HuH-7 (cell line): Measurements from ENCODE around the gene PCDHGB2.
"Not testable (repeated sequence)": the region's sequence is repeated elsewhere in the genome, so short reads cannot be mapped to it uniquely, and the experiment has no call there.

Source experiments
- DNase-seq: peaks from one replicate; pipeline ENCODE4 v3.0.0; 2011; ENCODE audit warnings: low spot score

The PCDHGB2 gene

DNA sequence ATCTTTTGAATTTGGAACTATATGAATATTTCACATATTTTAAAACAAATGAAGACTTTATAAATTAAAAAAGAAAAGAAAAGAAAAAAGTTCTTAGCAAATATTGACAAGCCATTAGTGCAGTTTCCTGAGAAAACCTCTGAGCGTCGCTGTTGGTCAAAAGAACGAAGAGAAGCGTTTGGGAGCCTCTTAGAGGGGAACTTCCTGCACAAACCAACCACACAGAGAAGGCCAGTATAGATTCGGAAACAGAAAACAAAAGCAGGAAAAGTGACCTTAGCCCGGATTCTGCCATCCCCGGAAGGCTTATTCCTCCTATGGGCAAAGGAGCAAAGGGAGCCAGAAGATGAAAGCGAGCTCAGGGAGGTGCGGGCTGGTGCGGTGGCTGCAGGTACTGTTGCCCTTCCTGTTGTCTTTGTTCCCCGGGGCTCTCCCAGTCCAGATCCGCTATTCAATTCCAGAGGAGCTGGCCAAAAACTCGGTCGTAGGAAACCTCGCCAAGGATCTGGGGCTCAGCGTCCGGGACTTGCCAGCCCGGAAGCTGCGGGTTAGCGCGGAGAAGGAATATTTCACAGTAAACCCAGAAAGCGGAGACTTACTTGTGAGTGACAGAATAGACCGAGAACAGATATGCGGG, at the start of gene PCDHGB2:
Gene PCDHGB2 (plus strand): TSS at position 205 of the 637 bp plus-strand sequence. CDS start 142 bp downstream, at position 347.
- peak; percentile 44 for DNase-seq

DNA sequence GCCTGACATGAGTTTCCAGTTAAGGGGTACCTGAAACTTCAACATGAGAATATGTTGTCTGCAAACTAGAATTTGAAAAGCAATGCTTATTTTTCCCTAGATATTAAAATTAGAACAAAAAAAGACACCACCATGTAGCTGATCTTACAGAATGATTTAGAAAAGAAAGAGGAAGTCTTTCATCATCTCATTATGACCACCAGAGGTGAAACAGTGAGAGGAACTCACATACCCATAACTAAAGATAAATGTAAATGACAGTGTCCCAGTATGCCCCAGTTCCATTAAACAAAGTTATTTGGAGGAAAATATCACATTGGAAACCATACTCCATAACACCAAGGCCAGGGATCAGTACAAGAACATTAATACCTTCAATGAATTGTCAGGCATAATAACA, 46.1 kb upstream of the PCDHGB2 start:
- DNase-seq: no peak

DNA sequence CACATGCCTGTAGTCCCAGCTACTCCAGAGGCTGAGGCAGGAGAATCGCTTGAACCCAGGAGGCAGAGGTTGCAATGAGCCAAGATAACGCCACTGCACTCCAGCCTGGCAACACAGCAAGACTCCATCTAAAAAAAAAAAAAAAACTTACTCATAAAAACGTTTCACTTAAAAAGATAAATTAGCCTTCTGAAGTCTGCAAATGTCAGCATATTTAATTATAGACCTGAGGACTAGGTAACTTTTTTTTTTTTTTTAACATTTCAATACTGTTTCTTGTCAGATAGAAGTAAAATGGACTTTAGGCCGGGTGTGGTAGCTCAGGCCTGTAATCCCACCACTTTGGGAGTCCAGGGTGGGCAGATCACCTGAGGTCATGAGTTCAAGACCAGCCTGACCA, 42.8 kb upstream of the PCDHGB2 start:
- DNase-seq: not testable (repeated sequence)

DNA sequence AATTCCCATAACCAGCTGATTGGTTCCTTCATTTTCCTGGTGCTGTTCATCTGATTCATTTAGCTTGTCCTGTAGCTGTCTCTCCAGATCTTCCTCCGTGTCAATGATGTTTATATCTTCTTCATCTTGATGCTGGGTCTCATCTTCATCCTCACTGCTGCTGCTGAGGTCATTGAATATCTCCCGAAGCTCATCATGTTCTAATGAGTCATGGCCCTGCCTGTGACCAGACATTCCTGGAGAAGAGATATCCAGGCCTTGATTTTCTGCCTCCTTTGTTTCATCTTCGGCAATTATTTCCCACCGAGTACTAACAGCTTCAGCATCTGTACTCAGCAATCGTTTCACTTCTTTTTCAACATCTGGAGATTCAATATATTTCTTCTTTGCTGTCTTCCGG, 40.6 kb upstream of the PCDHGB2 start:
- no peak for DNase-seq

DNA sequence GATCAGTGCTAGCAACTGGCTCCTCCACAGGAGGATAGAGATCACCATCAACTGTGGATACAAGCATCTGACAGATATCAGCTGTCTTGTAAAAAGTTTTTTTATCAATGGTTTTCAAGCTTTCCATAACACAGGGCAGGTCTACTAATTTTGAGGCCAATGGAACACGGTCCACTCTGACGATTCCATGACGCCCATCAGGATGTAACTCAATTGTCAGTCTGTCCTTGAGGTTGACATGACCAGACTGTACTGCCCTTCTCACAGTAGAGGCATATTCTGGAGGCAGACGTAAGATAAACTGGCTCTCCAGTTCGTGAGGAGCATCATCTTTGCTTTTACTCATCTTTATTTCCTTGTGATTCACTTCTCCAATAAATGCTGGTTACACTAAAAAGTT, 40.1 kb upstream of the PCDHGB2 start:
- DNase-seq: no peak

DNA sequence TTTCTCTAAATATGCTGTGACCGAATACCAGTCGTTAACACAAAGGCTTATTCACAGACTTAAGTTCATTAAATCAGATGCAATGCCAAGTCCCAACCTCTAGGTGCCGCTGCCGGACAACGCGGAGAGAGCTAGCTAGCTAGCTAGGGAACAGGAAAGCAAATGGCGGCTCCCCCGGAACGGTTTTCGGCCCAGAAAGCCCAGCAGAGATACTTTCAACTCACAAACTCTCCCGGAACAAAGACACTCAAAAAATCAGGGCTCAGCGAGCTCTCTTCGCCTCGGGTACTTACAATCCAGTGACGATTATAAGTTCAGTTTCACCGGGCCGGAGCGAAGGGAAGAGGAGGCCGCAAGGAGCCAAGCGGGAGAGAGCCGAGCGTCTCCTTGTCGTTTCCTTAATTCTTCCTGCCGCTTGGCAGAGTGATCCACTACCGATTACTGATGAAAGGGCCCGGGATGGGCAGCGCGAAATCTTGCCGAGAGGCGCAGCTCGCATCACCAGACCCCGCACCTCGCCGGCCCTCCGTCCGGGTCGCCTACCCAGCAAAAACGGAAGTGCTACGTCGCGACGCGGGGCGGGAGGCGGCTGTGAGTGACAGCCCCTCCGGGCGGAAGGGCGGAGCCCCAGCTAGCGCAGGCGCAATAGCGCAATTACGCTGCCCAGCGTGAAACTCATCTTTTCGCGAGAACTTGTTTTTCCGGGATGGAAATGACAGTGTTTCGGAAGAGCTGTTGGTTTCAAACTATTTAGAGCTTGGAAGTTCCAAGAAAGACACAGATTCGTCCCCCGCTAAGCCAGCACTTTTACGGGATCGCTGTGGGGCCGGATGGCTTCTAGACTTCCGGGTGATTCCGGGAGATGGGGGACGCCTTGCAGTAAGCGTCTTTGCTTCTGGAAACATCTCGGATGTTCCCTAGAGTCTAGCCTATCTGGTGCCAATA, 39.3 kb upstream of the PCDHGB2 start, which contains the start of gene TAF7:
Gene TAF7 (minus strand): TSS at position 560 of the 945 bp plus-strand sequence. CDS start 740 bp downstream, outside the sequence.
- DNase-seq: peak; percentile 83

DNA sequence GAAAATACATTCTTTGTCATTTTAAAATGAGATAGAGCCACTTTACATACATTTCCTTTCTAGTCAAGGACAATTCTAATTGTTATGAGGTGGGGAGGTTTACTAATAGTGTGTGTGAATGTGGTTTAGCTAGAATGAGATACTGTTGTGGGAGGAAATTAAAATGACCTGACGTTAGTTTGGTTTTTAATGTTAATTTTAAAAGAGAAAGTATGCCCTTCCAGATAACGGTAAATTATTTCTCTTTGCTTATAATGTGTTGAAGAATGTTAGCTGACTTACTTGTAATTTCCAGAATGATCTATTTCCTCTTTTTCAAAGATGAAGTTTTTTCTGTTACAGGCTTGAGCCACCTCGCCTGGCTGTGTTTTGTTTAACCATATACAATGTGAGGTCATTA, 37.5 kb upstream of the PCDHGB2 start:
- no peak for DNase-seq

DNA sequence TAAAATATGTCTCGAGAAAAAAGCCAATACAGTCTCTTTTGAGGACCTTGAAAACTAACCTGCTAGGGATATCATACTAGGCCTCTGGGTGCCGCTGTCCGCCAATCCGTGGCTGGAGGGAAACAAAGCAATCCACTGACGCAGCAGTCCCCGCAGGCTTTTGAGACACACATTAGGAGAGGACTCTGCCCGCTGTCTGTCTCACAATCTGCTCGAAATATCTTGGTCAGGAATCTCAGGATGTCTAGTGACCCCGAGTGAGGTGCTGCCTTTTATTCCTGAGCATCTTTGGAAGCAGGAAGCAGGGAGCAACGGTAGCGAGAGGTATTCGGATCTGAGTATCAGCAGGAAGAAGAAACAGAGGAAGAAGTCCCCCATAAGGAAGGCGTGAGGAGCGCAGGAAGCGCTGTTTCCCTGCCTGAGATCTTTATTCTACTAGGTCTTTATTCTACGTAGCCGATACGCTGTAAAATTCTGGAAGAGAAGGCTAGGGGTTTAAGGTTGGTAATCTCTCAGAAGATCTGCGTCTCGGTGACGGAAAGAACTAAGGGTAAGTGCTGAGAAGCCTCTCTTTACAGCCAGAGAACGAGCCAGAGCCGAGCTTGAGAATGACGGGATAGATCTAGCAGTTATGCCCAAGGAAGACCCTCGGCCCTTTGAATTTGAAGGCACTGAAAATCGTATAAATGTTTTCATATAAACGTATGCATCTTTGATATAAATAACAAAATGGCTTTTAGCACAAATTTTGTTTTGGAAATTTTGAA, 33.5 kb upstream of the PCDHGB2 start:
- DNase-seq: peak; percentile 64

DNA sequence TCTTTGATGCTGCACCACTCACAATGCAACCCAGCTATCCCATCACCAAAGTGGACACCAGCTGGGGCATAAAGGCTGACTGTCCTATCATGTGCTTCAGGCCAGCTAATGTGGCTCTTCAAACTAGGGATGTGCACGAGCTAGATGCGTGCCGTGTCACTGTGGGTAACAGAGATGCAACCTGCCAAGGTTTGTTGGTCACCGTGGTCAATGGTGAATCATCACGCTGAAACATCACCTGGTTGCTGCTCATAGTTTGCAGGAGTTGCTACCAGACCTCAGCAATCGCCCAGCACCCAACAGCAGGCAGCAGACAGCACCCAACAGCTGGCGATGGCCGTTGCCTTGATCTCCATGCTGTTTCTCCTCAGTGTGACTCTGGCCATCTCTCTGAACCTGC, 31.6 kb upstream of the PCDHGB2 start:
- DNase-seq: no peak

DNA sequence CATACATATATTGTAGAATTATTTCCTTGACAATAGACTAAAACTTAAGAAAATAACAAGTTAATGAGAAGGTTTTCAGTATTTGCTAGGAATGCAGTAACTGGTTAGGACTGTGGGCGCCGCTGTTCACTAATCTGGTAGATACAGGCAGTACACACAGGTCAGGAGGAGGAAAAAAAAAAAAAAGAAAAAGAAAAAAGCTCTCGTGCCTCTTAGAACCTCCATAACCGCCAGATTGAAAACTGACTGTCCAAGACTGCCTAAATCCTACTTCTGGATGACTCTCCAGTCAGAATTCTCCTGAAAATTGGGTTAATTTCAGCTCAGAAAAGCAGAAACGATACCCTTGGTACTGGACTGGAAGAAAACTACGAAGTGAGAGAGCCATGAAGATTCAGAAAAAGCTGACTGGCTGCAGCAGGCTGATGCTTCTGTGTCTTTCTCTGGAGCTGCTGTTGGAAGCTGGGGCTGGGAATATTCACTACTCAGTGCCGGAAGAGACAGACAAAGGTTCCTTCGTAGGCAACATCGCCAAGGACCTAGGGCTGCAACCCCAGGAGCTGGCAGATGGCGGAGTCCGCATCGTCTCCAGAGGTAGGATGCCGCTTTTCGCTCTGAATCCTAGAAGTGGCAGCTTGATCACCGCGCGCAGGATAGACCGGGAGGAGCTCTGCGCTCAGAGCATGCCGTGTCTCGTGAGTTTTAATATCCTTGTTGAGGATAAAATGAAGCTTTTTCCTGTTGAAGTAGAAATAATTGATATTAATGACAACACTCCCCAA, 29.3 kb upstream of the PCDHGB2 start, which contains the start of gene PCDHGA1:
Gene PCDHGA1 (plus strand): TSS at position 216 of the 782 bp plus-strand sequence.
- peak; percentile 42 for DNase-seq

DNA sequence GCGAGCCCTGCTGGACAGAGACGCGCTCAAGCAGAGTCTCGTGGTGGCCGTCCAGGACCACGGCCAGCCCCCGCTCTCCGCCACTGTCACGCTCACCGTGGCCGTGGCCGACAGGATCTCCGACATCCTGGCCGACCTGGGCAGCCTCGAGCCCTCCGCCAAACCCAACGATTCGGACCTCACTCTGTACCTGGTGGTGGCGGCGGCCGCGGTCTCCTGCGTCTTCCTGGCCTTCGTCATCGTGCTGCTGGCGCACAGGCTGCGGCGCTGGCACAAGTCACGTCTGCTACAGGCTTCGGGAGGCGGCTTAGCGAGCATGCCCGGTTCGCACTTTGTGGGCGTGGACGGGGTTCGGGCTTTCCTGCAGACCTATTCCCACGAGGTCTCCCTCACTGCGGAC, 27.2 kb upstream of the PCDHGB2 start:
- DNase-seq: not testable (repeated sequence)

DNA sequence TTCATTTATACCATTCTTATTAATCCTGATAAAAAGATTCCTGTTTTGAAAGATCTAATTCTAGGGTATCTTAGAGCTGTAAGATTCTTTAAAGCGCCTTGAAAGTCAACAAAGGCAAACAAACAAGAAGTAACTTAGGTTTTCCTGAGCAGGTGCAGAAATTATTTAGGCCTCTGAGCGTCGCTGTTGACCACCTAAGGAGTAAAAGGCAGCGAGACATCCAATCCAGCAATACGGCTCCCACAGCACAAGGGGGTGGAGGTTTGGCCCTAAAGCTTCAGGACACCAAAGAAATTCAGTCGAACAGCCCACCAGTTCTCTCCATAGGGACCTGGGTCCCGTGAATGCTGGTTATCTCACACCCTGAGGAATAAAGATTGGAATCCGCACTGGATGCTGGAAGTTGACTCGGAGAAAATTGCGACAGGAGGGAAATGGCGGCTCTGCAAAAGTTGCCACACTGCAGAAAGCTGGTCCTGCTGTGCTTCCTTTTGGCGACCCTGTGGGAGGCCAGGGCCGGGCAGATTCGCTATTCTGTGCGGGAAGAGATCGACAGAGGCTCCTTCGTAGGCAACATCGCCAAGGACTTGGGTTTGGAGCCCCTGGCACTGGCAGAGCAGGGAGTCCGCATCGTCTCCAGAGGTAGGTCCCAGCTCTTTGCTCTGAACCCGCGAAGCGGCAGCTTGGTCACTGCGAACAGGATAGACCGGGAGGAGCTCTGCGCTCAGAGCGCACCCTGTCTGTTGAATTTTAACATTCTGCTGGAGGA, 21.1 kb upstream of the PCDHGB2 start, which contains the start of gene PCDHGA2:
Gene PCDHGA2 (plus strand): TSS at position 223 of the 769 bp plus-strand sequence.
- peak; percentile 71 for DNase-seq

DNA sequence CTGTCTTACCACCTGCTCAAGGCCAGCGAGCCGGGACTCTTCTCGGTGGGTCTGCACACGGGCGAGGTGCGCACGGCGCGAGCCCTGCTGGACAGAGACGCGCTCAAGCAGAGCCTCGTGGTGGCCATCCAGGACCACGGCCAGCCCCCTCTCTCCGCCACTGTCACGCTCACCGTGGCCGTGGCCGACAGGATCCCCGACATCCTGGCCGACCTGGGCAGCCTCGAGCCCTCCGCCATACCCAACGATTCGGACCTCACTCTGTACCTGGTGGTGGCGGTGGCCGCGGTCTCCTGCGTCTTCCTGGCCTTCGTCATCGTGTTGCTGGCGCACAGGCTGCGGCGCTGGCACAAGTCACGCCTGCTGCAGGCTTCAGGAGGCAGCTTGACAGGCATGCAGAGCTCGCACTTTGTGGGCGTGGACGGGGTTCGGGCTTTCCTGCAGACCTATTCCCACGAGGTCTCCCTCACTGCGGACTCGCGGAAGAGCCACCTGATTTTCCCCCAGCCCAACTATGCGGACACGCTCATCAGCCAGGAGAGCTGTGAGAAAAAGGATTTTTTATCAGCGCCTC, 18.9 kb upstream of the PCDHGB2 start:
- DNase-seq: not testable (repeated sequence)

DNA sequence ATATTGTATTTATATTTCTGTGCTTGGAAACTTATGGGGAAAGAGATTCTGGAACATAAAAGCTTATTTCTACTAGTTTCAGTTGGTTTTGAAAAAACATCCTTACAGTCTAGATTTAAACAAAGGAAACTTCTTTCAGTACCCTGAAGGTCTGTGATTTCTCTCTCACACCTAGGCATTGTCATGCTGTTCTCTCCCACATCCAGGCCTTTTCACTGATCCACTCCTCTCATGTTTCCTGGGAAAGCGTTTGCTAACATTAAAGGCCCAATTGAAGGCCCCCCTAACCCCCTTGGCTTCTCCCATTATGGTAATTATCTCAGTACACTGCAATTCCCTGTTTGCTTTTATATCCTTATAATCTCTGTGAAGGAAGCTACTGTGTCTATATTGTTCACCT, 17.0 kb upstream of the PCDHGB2 start:
- DNase-seq: no peak

DNA sequence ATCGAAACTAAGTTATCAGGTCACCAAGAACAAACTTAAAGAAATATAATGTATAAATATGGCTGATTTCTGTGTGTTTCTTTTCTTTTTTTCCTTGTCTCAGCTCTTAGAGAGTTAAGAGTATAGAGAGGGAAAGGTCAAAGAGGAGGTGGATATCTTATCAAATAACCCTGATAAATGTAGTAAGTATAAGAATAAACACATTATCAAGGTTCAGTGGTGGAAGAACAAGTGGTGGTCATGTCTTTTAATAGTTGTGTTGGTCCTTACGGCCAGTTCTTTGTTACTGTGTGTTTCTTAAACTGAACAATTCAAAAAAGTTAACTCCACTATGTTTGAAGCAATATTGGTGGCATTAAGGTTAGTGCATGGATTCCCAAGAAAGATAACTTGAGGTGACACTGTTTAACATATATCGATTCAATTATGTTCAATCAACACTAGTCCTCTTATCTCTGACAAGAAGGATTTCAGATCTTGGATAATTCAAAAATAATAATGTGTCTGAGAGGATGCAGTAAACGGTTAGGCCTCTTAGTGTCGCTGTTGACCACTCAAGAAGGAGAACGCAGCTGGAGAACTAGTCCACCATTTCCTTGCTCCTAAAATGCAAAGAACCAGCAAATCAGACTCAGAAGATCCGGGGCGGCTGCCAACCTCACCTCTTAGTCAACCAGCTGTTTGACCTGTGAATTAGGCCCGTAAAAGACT, 16.4 kb upstream of the PCDHGB2 start, which contains the start of gene PCDHGA3:
Gene PCDHGA3 (plus strand): TSS at position 588 of the 711 bp plus-strand sequence. CDS start 205 bp downstream, outside the sequence.
- DNase-seq: no peak

DNA sequence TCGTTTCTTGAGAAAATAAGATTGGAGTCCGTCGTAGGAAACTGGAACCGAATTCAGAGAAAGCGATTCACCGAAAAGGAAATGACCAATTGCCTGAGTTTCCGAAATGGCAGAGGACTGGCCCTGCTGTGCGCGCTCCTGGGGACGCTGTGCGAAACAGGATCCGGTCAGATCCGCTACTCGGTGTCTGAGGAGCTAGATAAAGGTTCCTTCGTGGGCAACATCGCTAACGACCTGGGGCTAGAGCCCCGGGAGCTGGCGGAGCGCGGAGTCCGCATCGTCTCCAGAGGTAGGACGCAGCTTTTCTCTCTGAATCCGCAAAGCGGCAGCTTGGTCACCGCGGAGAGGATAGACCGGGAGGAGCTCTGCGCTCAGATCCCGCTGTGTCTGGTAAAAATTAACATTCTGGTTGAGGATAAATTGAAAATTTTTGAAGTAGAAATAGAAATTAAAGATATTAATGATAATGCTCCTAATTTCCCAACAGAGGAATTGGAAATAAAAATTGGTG, 15.8 kb upstream of the PCDHGB2 start:
- no peak for DNase-seq

DNA sequence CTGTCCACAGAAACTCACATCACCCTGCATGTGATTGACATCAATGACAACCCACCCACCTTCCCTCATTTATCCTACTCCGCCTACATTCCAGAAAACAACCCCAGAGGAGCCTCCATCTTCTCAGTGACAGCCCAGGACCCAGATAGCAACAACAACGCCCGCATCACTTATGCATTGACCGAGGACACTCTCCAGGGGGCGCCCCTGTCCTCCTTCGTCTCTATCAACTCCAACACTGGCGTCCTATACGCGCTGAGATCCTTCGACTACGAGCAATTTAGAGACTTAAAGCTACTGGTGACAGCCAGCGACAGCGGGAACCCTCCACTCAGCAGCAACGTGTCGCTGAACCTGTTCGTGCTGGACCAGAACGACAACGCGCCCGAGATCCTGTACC, 14.5 kb upstream of the PCDHGB2 start:
- DNase-seq: no peak

DNA sequence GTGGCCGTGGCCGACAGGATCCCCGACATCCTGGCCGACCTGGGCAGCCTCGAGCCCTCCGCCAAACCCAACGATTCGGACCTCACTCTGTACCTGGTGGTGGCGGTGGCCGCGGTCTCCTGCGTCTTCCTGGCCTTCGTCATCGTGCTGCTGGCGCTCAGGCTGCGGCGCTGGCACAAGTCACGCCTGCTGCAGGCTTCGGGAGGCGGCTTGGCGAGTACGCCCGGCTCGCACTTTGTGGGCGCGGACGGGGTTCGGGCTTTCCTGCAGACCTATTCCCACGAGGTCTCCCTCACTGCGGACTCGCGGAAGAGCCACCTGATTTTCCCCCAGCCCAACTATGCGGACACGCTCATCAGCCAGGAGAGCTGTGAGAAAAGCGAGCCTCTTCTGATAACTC, 13.8 kb upstream of the PCDHGB2 start:
- DNase-seq: not testable (repeated sequence)
